H9 (cell line): ENCODE results near the gene NCF2. TPM values are rescaled to one million over a fixed set of nuclear protein-coding genes. Genes with fewer than 3 reads are reported as not detected.

Source experiments
- DNase-seq: peaks from one replicate; pipeline ENCODE4 v3.0.0-alpha.2; 2017
- H2AFZ ChIP-seq: one replicate; pipeline ENCODE4 v1.6.1; 2013; ENCODE audit warnings: mild to moderate bottlenecking, low read length, control low read depth, moderate library complexity
- H2AK5ac ChIP-seq: 2 replicates; pipeline ENCODE4 v1.6.1; 2013; ENCODE audit warnings: low read length, control low read depth, mixed read lengths; ENCODE audit not compliant: insufficient read length
- H2BK120ac ChIP-seq: one replicate; pipeline ENCODE4 v1.6.1; 2013; ENCODE audit warnings: low read depth, mild to moderate bottlenecking, low read length, control low read depth, inconsistent platforms; ENCODE audit not compliant: poor library complexity, severe bottlenecking
- H2BK12ac ChIP-seq: 2 replicates; pipeline ENCODE4 v1.6.1; 2013; ENCODE audit warnings: low read length, control low read depth, mixed read lengths, low read depth; ENCODE audit not compliant: insufficient read length
- H2BK15ac ChIP-seq: 2 replicates; pipeline ENCODE4 v1.6.1; 2013; ENCODE audit warnings: low read depth, low read length, control low read depth
- H2BK20ac ChIP-seq: one replicate; pipeline ENCODE4 v1.6.1; 2013; ENCODE audit warnings: low read depth, mild to moderate bottlenecking, low read length, control low read depth, inconsistent platforms; ENCODE audit not compliant: poor library complexity, severe bottlenecking
- H2BK5ac ChIP-seq: 2 replicates; pipeline ENCODE4 v1.6.1; 2013; ENCODE audit warnings: low read length, control low read depth, mixed read lengths; ENCODE audit not compliant: insufficient read length
- H3K14ac ChIP-seq: 2 replicates; pipeline ENCODE4 v1.6.1; 2013; ENCODE audit warnings: low read length, control low read depth; ENCODE audit not compliant: insufficient read depth
- H3K18ac ChIP-seq: 2 replicates; pipeline ENCODE4 v1.6.1; 2013; ENCODE audit warnings: low read depth, mild to moderate bottlenecking, mixed read lengths, low read length, control low read depth; ENCODE audit not compliant: insufficient read length
- H3K23ac ChIP-seq: 2 replicates; pipeline ENCODE4 v1.6.1; 2013; ENCODE audit warnings: low read length, control low read depth, mixed read lengths, low read depth; ENCODE audit not compliant: insufficient read length
- H3K23me2 ChIP-seq: 2 replicates; pipeline ENCODE4 v1.6.1; 2013; ENCODE audit warnings: low read depth, mild to moderate bottlenecking, mixed read lengths, low read length, control low read depth; ENCODE audit not compliant: insufficient read length, poor library complexity, severe bottlenecking
- H3K27ac ChIP-seq: 2 replicates; pipeline ENCODE4 v1.5.1; 2013; ENCODE audit warnings: low read length, control low read depth, mixed read lengths, low read depth; ENCODE audit not compliant: insufficient read length
- H3K27me3 ChIP-seq: 2 replicates; pipeline ENCODE4 v1.6.1; 2013; ENCODE audit warnings: low read length, control low read depth, inconsistent platforms; ENCODE audit not compliant: insufficient read depth
- H3K4ac ChIP-seq: 2 replicates; pipeline ENCODE4 v1.6.1; 2013; ENCODE audit warnings: low read depth, mild to moderate bottlenecking, control low read depth, inconsistent platforms, low read length, moderate library complexity
- H3K4me1 ChIP-seq: 2 replicates; pipeline ENCODE4 v1.6.1; 2013; ENCODE audit warnings: low read length, control low read depth, inconsistent platforms; ENCODE audit not compliant: insufficient read depth
- H3K4me2 ChIP-seq: 2 replicates; pipeline ENCODE4 v1.6.1; 2013; ENCODE audit warnings: low read length, control low read depth, mixed read lengths; ENCODE audit not compliant: insufficient read length, insufficient read depth
- H3K56ac ChIP-seq: 2 replicates; pipeline ENCODE4 v1.6.1; 2013; ENCODE audit warnings: low read depth, mild to moderate bottlenecking, mixed read lengths, low read length, control low read depth; ENCODE audit not compliant: insufficient read length
- H3K79me1 ChIP-seq: 2 replicates; pipeline ENCODE4 v1.6.1; 2013; ENCODE audit warnings: low read depth, mild to moderate bottlenecking, moderate library complexity, low read length, control low read depth, inconsistent platforms; ENCODE audit not compliant: insufficient read depth, poor library complexity, severe bottlenecking
- H3K79me2 ChIP-seq: 2 replicates; pipeline ENCODE4 v1.6.1; 2013; ENCODE audit warnings: low read length, control low read depth, inconsistent platforms; ENCODE audit not compliant: insufficient read depth
- H3K9ac ChIP-seq: 2 replicates; pipeline ENCODE4 v1.6.1; 2013; ENCODE audit warnings: low read length, control low read depth, mixed read lengths; ENCODE audit not compliant: insufficient read length; ENCODE audit errors: extremely low read depth
- H3K9me3 ChIP-seq: one replicate; pipeline ENCODE4 v1.6.1; 2013; ENCODE audit warnings: low read depth, low read length, inconsistent platforms; ENCODE audit not compliant: control insufficient read depth
- H3T11ph ChIP-seq: one replicate; pipeline ENCODE4 v1.6.1; 2013; ENCODE audit warnings: mild to moderate bottlenecking, low read length, control low read depth, inconsistent platforms
- H4K20me1 ChIP-seq: one replicate; pipeline ENCODE4 v1.6.1; 2013; ENCODE audit not compliant: control insufficient read depth, insufficient read length, insufficient read depth
- H4K5ac ChIP-seq: 2 replicates; pipeline ENCODE4 v1.6.1; 2013; ENCODE audit warnings: low read depth, mild to moderate bottlenecking, mixed read lengths, low read length, control low read depth; ENCODE audit not compliant: insufficient read length
- H4K8ac ChIP-seq: replicated peaks from 2 replicates; pipeline ENCODE4 v1.6.1; 2013; ENCODE audit warnings: low read length, control low read depth, mixed read lengths, low read depth; ENCODE audit not compliant: insufficient read length
- H4K91ac ChIP-seq: 2 replicates; pipeline ENCODE4 v1.6.1; 2013; ENCODE audit warnings: low read depth, mild to moderate bottlenecking, moderate library complexity, mixed read lengths, low read length, control low read depth; ENCODE audit not compliant: insufficient read length
- H3K27ac Mint-ChIP-seq, 3 experiments: 2 replicates in 2 of 3; 3 replicates in 1 of 3; pipeline ENCODE4 v1.8.0; 2020 to 2021; ENCODE audit warnings: mixed read lengths in 3 of 3, mild to moderate bottlenecking in 1 of 3, moderate library complexity in 1 of 3
- H3K27me3 Mint-ChIP-seq: 2 replicates; pipeline ENCODE4 v1.8.0; 2021; ENCODE audit warnings: low read depth, mild to moderate bottlenecking, moderate library complexity, mixed read lengths
- H3K36me3 Mint-ChIP-seq, 3 experiments: 2 replicates in 2 of 3; 3 replicates in 1 of 3; pipeline ENCODE4 v1.8.0; 2020 to 2021; ENCODE audit warnings: low read depth in 3 of 3, mixed read lengths in 3 of 3; ENCODE audit not compliant: insufficient read depth in 1 of 3
- H3K4me1 Mint-ChIP-seq, 2 experiments: 2 replicates each; pipeline ENCODE4 v1.8.0; 2020; ENCODE audit warnings: mixed read lengths in 2 of 2
- H3K4me3 Mint-ChIP-seq, 2 experiments: 2 replicates in 1 of 2; 3 replicates in 1 of 2; pipeline ENCODE4 v1.8.0; 2020 to 2021; ENCODE audit warnings: mild to moderate bottlenecking in 2 of 2, mixed read lengths in 2 of 2, moderate library complexity in 1 of 2
- H3K9me3 Mint-ChIP-seq, 2 experiments: 2 replicates in 1 of 2; 3 replicates in 1 of 2; pipeline ENCODE4 v1.8.0; 2020; ENCODE audit warnings: mild to moderate bottlenecking in 2 of 2, mixed read lengths in 2 of 2, moderate library complexity in 1 of 2
- CTCF ChIP-seq: fragments of 200-600 bp; sonication (generic); conservative IDR thresholded peaks from 3 replicates; pipeline ENCODE4 v1.8.0; 2021; ENCODE audit warnings: antibody characterized with exemption, mild to moderate bottlenecking
- WGBS: extraction: QIAGEN DNeasy Blood & Tissue Kit; methylation state at CpG from one replicate; pipeline ENCODE4 v1.1.7; 2013; ENCODE audit warnings: missing lambda C conversion rate, low lambda C conversion rate, mixed read lengths; ENCODE audit not compliant: insufficient read length; ENCODE audit errors: extremely low coverage; 5-methylcytosine and 5-hydroxymethylcytosine counted together
- total RNA-seq: library from RNA; stranded (reverse); gene quantifications from 2 replicates; pipeline ENCODE4 v1.2.1, GENCODE V29; 2021

Gene NCF2
- total RNA-seq, 1 experiment from 2014 or later, result not detected

GRCh38 chr1:183622013-183622412 is 31.8 kb upstream of the NCF2 start:
- Histone ChIP-seq H3K4me2 (no peak overlapping the region), H3K23me2 (no peaks in the 10 kb centered on the region), H3K79me1 (no peaks in the 10 kb centered on the region), H2BK12ac (no peak overlapping the region), H2AFZ (no peak overlapping the region), H4K8ac (no peak overlapping the region), H4K5ac (no peak overlapping the region), H3K4me1 (no peaks in the 10 kb centered on the region; the same call in 1 of the 2 replicates), H4K20me1 (no peaks in the 10 kb centered on the region), H3K9me3 (no peaks in the 10 kb centered on the region), H3K27me3 (no peaks in the 10 kb centered on the region), H3K4ac (no peak overlapping the region), H3K14ac (no peak overlapping the region), H3K18ac (no peak overlapping the region), H3T11ph (no peak overlapping the region), H2BK15ac (no peak overlapping the region), H3K27ac (no peak overlapping the region), H2BK120ac (no peak overlapping the region), H3K23ac (no peak overlapping the region), H2BK5ac (no peak overlapping the region), H4K91ac (no peak overlapping the region), H3K79me2 (no peaks in the 10 kb centered on the region), H2AK5ac (no peak overlapping the region), H3K9ac (no peak overlapping the region), H2BK20ac (no peak overlapping the region), H3K56ac (no peak overlapping the region)
- no peaks in the 10 kb centered on the region for H3K27me3 Mint-ChIP-seq
- peaks cover 36 to 37% of the 10 kb centered on the region in 2 experiments for H3K4me1 Mint-ChIP-seq
- H3K9me3 Mint-ChIP-seq, result no peaks in the 10 kb centered on the region
- DNase-seq, result no peak
- H3K27ac Mint-ChIP-seq, result no peak overlapping the region
- no peak for TF ChIP-seq CTCF
- no peak overlapping the region for H3K4me3 Mint-ChIP-seq
- H3K36me3 Mint-ChIP-seq, result peaks cover 0 to 3% (median 0%) of the 10 kb centered on the region in 3 experiments; a peak in 2 of 7 replicates
- WGBS, result no CpG with 5 or more reads among the region's 1 CpG
